Fibroblast of lung (primary cell): Measurements from ENCODE around the gene ABHD6.

ENCODE experiments used
- EZH2 ChIP-seq: IDR thresholded peaks from 2 replicates; pipeline ENCODE4 v1.5.1; 2012; ENCODE audit warnings: low read length, control low read depth, mild to moderate bottlenecking; ENCODE audit errors: missing control alignments
- TF ChIP-seq, protein P1 (sequence below), 2 donors: IDR thresholded peaks in 1 of 2; conservative IDR thresholded peaks in 1 of 2; 1 replicate in 1 of 2; 2 replicates in 1 of 2; pipeline ENCODE4 v1.5.1; 2011 to 2012; ENCODE audit warnings: low read length in 2 of 2, control low read depth in 1 of 2, inconsistent platforms in 1 of 2, low read depth in 1 of 2, mild to moderate bottlenecking in 1 of 2

DNA sequence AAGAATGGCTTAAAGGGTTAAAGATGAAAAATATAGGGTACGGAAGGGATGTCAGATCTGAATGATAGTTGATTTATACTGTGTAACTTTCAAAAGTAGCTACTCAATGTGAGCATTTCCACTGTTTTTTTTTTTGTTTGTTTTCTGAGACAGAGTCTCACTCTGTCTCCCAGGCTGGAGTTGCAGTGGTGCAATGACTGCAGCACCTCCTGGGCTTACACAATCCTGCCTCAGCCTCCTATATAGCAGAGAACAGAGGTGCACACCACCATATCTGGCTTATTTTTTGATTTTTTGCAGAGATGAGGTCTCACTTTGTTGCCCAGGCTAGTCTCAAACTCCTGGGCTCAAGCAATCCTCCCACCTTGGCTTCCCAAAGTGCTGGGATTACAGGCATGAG lies 85.2 kb downstream of the ABHD6 start:
- TF ChIP-seq, protein P1, sequence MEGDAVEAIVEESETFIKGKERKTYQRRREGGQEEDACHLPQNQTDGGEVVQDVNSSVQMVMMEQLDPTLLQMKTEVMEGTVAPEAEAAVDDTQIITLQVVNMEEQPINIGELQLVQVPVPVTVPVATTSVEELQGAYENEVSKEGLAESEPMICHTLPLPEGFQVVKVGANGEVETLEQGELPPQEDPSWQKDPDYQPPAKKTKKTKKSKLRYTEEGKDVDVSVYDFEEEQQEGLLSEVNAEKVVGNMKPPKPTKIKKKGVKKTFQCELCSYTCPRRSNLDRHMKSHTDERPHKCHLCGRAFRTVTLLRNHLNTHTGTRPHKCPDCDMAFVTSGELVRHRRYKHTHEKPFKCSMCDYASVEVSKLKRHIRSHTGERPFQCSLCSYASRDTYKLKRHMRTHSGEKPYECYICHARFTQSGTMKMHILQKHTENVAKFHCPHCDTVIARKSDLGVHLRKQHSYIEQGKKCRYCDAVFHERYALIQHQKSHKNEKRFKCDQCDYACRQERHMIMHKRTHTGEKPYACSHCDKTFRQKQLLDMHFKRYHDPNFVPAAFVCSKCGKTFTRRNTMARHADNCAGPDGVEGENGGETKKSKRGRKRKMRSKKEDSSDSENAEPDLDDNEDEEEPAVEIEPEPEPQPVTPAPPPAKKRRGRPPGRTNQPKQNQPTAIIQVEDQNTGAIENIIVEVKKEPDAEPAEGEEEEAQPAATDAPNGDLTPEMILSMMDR (conservative IDR thresholded peaks at IDR 0.05 in 1 of 2, IDR thresholded peaks at IDR 0.05 in 1 of 2; ENCODE audit: low read depth in 1 of 2, low read length in 2 of 2) = no peak
- TF ChIP-seq EZH2 = no peak
